HG02763 (cell line): ENCODE measurements around the gene EIF4E2.

Experiments
- ATAC-seq: cut with Tn5 transposase; IDR thresholded peaks from one replicate; pipeline ENCODE4 v1.9.1; 2021; ENCODE audit warnings: mild to moderate bottlenecking, moderate library complexity; ENCODE audit not compliant: unreplicated experiment

Gene EIF4E2

GRCh38 chr2:232535761-232536530, 14.5 kb upstream of the EIF4E2 start:
- no peak for ATAC-seq

- no peak for ATAC-seq
These were observed 13.4 kb upstream of the EIF4E2 start for GRCh38 chr2:232537079-232537478.

- ATAC-seq = no peak
These were observed 13.0 kb upstream of the EIF4E2 start for GRCh38 chr2:232537499-232537898.

- ATAC-seq = no peak
These were observed 11.8 kb upstream of the EIF4E2 start for GRCh38 chr2:232538671-232539070.

- no peak for ATAC-seq
These were observed 10.9 kb upstream of the EIF4E2 start, which contains the start of gene CHRNG for GRCh38 chr2:232539298-232540231. Gene CHRNG (plus strand): TSS chr2:232539692. CDS start chr2:232539748, 56 bp downstream.

GRCh38 chr2:232540441-232541041, 9.9 kb upstream of the EIF4E2 start:
- ATAC-seq = no peak

- ATAC-seq = no peak
These were observed 9.1 kb upstream of the EIF4E2 start for GRCh38 chr2:232541195-232541960.

GRCh38 chr2:232541961-232542714, 8.4 kb upstream of the EIF4E2 start:
- ATAC-seq = no peak

- ATAC-seq = no peak
These were observed 7.6 kb upstream of the EIF4E2 start for GRCh38 chr2:232542715-232543467.

- ATAC-seq = no peak
These were observed 7.0 kb upstream of the EIF4E2 start for GRCh38 chr2:232543491-232543890.

- no peak for ATAC-seq
These were observed 6.4 kb upstream of the EIF4E2 start for GRCh38 chr2:232543928-232544631.

GRCh38 chr2:232544674-232545073, 5.8 kb upstream of the EIF4E2 start:
- ATAC-seq = no peak

GRCh38 chr2:232545511-232546375, 4.7 kb upstream of the EIF4E2 start:
- no peak for ATAC-seq

- no peak for ATAC-seq
These were observed 2.5 kb upstream of the EIF4E2 start for GRCh38 chr2:232547991-232548390.

- no peak for ATAC-seq
These were observed 685 bp upstream of the EIF4E2 start for GRCh38 chr2:232549655-232550353.

GRCh38 chr2:232551250-232551638, 755 bp downstream of the EIF4E2 start:
- no peak for ATAC-seq

- ATAC-seq = no peak
These were observed 1.3 kb downstream of the EIF4E2 start for GRCh38 chr2:232551776-232552175.
